GM21737 (cell line): Measurements from ENCODE around the gene CEMIP2.

Experiments
- ATAC-seq: cut with Tn5 transposase; IDR thresholded peaks from one replicate; pipeline ENCODE4 v1.9.1; 2021; ENCODE audit warnings: mild to moderate bottlenecking, moderate library complexity; ENCODE audit not compliant: unreplicated experiment

The CEMIP2 gene

DNA sequence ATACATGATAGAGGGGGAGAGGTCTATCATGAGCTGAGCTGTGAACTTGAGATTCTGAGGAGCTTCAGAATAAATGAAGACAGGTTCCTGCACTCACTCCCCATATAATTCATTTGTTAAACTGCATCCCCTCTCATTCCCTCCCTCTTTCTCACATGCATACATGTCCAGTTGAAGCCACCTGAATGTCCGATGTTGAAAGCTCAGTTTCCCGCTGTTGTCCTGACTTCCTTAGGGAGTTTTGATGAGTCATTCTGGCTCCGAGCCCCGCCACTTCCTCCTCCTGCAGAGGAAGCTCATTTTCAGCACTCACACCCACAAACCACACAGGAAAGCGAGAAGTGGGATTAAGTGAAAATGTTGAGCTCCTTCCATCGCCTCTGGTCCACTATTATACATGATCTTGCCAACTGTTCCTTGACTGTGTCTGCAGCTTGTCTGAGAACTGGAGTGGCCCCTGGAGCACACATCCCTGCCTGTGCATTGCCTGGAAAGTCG lies 121.2 kb downstream of the CEMIP2 start:
- no peak for ATAC-seq

DNA sequence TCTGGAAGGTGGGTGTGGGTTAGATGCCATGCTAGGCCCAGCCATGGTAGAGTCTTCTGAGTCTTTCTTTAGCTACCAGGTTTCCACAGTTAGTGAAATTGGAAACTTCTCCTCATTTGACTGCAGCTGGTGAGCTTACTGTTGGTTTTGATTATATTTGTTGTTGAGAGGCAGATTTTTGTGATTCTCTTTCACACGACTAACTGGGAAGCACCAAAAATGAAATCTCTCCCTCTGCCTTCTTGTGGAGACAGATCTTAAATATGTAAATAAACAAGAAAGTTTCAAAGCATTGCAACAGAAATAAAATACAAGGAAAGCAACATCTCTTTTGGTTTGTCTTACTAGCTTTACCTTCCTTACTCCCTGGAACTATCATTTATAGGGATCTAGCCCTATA lies 122.2 kb downstream of the CEMIP2 start:
- ATAC-seq = no peak

DNA sequence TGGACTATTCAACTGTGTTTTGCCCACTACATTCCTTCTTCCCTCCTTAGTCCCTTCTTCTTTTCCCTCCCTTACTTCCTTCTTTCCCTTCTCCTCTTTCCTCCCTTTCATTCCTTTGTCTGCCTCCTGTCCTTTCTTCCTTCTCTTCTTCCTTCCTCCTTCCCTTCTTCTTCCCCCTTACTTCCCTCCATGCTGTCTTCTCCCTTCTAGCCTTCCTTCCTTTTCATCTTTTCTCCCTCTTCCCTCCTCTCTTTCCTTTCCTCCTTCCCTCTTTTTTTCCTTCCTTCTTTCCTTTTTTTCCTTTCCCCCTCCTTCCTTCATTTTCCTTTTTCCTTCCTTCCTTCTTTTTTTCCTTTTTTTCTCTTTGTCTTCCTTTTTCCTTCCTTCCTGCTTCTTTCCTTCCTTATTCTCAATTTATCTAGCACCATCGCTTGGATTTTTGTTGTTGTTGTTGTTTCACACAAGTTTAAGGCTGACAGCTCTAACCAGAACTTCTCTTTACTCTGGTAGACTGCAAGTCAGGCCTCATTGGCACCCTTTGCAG lies 123.4 kb downstream of the CEMIP2 start:
- ATAC-seq = no peak

GRCh38 chr9:71643330-71643729 lies 125.0 kb downstream of the CEMIP2 start:
- no peak for ATAC-seq

GRCh38 chr9:71642056-71642455 lies 126.3 kb downstream of the CEMIP2 start:
- ATAC-seq = no peak

DNA sequence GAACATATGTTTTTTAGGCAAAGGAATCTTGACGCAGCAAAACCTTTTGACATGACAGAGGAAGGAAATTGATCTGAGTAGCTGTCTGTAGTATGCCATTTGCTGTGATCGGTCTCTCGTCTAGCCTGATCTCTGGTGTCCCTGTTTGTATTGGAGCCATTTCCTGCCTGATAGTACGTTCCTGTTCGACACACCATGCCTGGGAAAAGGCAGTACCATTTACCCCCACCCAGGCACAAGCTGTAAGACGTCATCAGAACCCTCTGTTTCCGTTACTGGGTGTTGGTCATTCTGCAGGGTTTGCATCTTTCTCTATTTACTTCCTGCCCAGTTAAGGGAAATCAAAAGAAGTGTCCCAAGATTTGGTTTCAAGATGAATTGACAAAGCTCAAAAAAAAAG lies 129.7 kb downstream of the CEMIP2 start:
- ATAC-seq = no peak

DNA sequence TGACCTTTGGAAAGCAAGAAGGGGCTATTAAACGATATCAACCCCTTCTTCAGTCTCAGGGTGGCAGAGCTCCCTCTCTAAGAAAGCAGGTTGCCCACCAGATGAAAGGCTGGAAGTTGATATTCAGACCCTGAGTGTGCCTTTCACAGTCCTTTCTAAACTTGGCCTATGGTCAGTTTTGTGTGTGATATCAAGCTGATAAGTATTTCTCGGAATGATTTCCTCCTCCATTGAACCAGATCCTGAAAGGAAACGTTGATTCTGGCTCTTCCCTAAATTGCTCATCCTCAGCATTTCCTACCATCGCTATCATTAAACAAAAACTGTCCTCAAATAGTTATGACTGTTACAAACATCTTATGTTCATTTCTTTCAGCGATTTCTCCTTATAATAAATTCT lies 130.4 kb downstream of the CEMIP2 start:
- no peak for ATAC-seq

GRCh38 chr9:71637375-71637774 lies 130.9 kb downstream of the CEMIP2 start:
- no peak for ATAC-seq

DNA sequence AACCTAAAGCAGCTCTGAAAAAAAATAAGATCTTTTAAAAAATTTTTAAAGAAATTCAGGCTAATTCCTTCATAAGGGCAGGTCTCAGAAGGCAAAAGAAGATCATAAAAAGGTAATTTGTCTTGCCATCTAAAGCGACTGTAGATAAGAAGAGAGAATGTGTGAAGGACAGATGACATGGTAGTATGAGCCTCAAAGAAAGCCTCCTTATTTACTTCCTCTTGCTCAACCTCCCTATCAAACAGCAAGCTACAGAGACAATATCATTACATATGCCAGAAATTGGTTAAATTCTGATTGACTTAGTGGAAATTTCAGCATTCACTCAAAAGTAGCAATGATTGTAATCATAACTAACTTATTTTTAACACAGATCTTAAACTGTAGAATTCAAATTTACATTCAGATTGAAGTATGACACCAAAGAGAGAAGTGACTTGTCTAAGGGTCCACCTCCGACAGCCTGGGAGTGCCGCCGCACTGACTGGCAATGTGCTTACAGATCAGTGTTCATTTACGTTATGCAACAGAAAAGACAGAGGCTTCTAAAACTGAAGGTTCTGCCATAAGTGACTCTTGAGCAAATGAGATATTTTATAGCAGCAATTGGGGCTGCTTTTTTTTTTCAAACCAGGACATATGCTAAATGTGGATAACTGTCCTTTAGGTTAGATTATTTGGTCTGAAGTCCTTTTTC lies 132.0 kb downstream of the CEMIP2 start:
- no peak for ATAC-seq

- no peak for ATAC-seq
These were observed 133.6 kb downstream of the CEMIP2 start for GRCh38 chr9:71634752-71635151.
